ENCODE measurements around the gene TRMT10A.
"Not testable (repeated sequence)": the region's sequence is repeated elsewhere in the genome, so short reads cannot be mapped to it uniquely, and the experiment has no call there.

Gene TRMT10A

GRCh38 chr4:99564921-99565320 lies 1.1 kb upstream of the TRMT10A start:
- DNase-seq (ENCODE audit: low read depth in 2 of 3, low spot score in 1 of 3) = no peak

GRCh38 chr4:99552872-99553271 lies 11.0 kb downstream of the TRMT10A start:
- DNase-seq (ENCODE audit: low read depth in 2 of 3, low spot score in 1 of 3) = no peak

GRCh38 chr4:99540277-99540939 lies 23.4 kb downstream of the TRMT10A start:
- DNase-seq (ENCODE audit: low read depth in 2 of 3, low spot score in 1 of 3) = no peak

- no peak for DNase-seq (ENCODE audit: low read depth in 2 of 3, low spot score in 1 of 3)
Observed at GRCh38 chr4:99537674-99538073, 26.2 kb downstream of the TRMT10A start.

GRCh38 chr4:99536848-99537247 lies 27.0 kb downstream of the TRMT10A start:
- DNase-seq (ENCODE audit: low read depth in 2 of 3, low spot score in 1 of 3) = no peak

GRCh38 chr4:99536271-99536670 lies 27.6 kb downstream of the TRMT10A start:
- no peak for DNase-seq (ENCODE audit: low read depth in 2 of 3, low spot score in 1 of 3)

- not testable (repeated sequence) for DNase-seq (ENCODE audit: low read depth in 2 of 3, low spot score in 1 of 3)
Observed at GRCh38 chr4:99534699-99535098, 29.1 kb downstream of the TRMT10A start.

GRCh38 chr4:99529956-99530355 lies 33.9 kb downstream of the TRMT10A start:
- no peak for DNase-seq (ENCODE audit: low read depth in 2 of 3, low spot score in 1 of 3)

GRCh38 chr4:99529228-99529627 lies 34.6 kb downstream of the TRMT10A start:
- no peak for DNase-seq (ENCODE audit: low read depth in 2 of 3, low spot score in 1 of 3)

- DNase-seq (ENCODE audit: low read depth in 2 of 3, low spot score in 1 of 3) = no peak
Observed at GRCh38 chr4:99518601-99519295, 45.1 kb downstream of the TRMT10A start.

- DNase-seq (ENCODE audit: low read depth in 2 of 3, low spot score in 1 of 3) = no peak
Observed at GRCh38 chr4:99510721-99511120, 53.1 kb downstream of the TRMT10A start, which contains the start of gene C4orf17. TSS of gene C4orf17 (plus strand) at chr4:99511021. CDS start at chr4:99513082, 2,061 bp downstream.

- DNase-seq (ENCODE audit: low read depth in 2 of 3, low spot score in 1 of 3) = peak in 1 of 3 donors; percentile 7
Observed at GRCh38 chr4:99507762-99508161, 56.1 kb downstream of the TRMT10A start.

GRCh38 chr4:99507349-99507748 lies 56.5 kb downstream of the TRMT10A start:
- no peak for DNase-seq (ENCODE audit: low read depth in 2 of 3, low spot score in 1 of 3)

GRCh38 chr4:99506781-99507180 lies 57.1 kb downstream of the TRMT10A start:
- no peak for DNase-seq (ENCODE audit: low read depth in 2 of 3, low spot score in 1 of 3)

- no peak for DNase-seq (ENCODE audit: low read depth in 2 of 3, low spot score in 1 of 3)
Observed at GRCh38 chr4:99504804-99505502, 58.9 kb downstream of the TRMT10A start.
